Endometrial microvascular endothelial cells (primary cell): ENCODE data around the gene ITGB4. TPM values are rescaled to one million over a fixed set of nuclear protein-coding genes. Genes with fewer than 3 reads are reported as not detected.

ENCODE experiments used
- in situ Hi-C: cut with HindIII; loops from 2 replicates; pipeline ENCODE4 v1.10.0; 2017; ENCODE audit warnings: low sequenced_read_pairs, low pct_unique_long_range_greater_than_20kb; ENCODE audit errors: inconsistent ontology term
- total RNA-seq: library from RNA; depleted of rRNA; stranded (reverse); fragments of >200 nt; gene quantifications from one replicate; pipeline ENCODE4 v1.2.3, GENCODE V29; 2015; ENCODE audit errors: inconsistent ontology term

ITGB4 gene
- total RNA-seq: 2.4 TPM

- in situ Hi-C loops: no loop called here
Observed at GRCh38 chr17:75720656-75721462, at the start of gene ITGB4. Gene ITGB4 (plus strand): TSS chr17:75721459. CDS start chr17:75724704, 3,245 bp downstream.

- in situ Hi-C loops: no loop called here
Observed at GRCh38 chr17:75672011-75672410, 49.2 kb upstream of the ITGB4 start.

GRCh38 chr17:75673487-75673886 is 47.8 kb upstream of the ITGB4 start:
- in situ Hi-C loops: no loop called here

DNA sequence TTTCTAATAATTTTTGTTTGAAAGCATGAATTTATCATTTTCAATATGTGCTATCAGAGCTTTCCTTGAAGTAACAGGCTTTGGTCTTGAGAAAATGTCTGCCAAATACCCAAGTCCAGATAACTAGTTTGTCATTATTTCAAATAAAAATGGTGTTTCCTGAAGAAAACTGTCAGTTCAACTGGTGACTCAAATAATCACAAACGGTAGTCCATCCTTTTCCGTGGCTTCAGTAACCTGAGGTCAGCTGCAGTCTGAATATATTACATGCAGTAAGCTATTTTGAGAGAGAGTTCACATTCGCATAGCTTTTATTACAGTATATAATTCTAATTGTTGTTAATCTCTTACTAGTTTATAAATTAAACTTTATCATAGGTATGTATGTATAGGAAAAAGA is 44.8 kb upstream of the ITGB4 start:
- in situ Hi-C loops: no loop called here

- in situ Hi-C loops: loop anchor here (5.0 kb wide), 1 partner anchor 68 kb away; no protein-coding TSS in a partner anchor
Observed at GRCh38 chr17:75679706-75680211, 41.5 kb upstream of the ITGB4 start.

DNA sequence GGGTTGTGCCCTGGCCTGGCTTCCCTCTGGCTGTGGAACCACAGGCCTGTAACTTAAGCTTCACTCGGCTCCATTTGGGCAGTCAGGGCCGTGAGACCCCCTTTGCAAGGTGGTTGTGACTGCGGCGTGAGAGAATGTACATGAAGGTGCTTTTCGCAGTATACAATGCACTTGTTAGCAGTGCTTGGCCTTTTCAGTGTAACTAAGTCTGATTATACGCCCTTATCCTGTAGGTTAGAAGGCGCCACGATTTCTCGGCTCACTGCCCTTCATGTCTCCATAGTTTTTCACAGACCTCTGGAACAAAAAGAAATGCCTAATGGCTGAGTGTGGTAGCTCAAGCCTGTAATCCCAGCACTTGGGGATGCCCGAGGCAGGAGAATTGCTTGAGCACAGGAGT is 40.8 kb upstream of the ITGB4 start:
- in situ Hi-C loops: loop anchor here (5.0 kb wide), 1 partner anchor 67 kb away; no protein-coding TSS in a partner anchor

GRCh38 chr17:75681289-75681688 is 40.0 kb upstream of the ITGB4 start:
- in situ Hi-C loops: loop anchor here (5.0 kb wide), 1 partner anchor 66 kb away; no protein-coding TSS in a partner anchor

DNA sequence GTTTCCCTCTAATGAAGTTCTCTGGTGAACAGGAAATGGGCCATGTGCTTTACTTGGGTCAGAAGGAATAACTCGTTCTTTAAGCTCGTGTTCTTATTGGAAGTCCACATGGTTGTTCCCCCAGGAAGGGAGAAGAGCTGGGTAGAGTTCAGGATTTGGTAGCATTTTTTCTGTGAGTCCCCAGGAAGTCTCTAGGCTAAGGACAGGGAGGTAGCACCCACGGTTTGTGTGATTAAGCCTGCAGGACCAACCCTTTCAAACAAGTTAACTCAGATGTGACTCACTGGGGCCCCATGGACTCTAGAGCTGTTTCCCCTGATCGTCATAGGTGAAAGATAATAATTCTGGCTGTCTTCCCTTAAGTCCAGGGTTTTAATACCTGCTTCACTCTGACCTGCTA is 37.7 kb upstream of the ITGB4 start:
- in situ Hi-C loops: loop anchor here (5.0 kb wide), 1 partner anchor 64 kb away; no protein-coding TSS in a partner anchor

- in situ Hi-C loops: loop anchor here (5.0 kb wide), 1 partner anchor 63 kb away; no protein-coding TSS in a partner anchor
Observed at GRCh38 chr17:75684249-75684648, 37.0 kb upstream of the ITGB4 start.

GRCh38 chr17:75684924-75685323 is 36.3 kb upstream of the ITGB4 start:
- in situ Hi-C loops: loop anchor here (5.0 kb wide), 1 partner anchor 62 kb away; no protein-coding TSS in a partner anchor

DNA sequence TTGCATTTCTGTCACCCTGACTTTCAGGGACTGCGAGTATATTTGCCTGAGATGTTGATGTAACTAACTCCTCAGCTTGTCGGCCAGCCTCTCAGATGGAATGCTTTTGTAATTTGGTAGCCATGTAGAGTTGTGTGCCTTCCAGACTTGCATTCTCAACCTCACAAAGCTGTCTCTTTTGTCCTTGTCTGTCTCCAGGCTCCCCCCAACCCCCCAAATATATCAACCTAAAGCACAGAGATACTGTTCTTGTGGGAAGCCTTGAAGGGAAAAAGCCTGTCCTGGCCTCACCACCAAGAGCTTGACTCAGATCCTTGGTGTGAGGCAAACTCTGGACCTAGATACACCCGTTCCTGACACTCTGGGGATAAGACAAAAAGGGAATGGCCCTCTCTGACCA is 35.8 kb upstream of the ITGB4 start:
- in situ Hi-C loops: no loop called here

GRCh38 chr17:75688209-75688825 is 32.9 kb upstream of the ITGB4 start:
- in situ Hi-C loops: no loop called here

GRCh38 chr17:75689441-75689873 is 31.8 kb upstream of the ITGB4 start:
- in situ Hi-C loops: no loop called here

DNA sequence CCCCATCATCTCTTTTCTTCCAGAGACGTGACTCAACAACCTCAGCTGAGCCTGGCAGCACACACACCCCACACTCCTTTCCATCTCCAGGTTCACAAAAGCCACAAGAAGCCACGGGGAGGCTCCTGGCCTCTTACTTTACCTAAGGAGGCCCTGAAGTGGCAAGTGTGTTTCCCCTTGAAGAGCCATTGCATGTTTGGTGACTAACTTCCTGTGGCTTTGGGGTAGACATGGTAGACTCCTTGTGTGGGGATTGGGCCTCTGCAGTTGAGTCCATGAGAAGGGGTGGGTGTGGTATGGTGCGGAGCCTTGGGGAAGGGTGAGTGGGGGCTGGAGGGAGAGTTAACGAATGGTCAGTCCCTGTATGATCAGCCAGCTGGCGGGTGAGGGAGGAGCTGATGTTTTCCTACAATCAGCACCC is 29.9 kb upstream of the ITGB4 start:
- in situ Hi-C loops: no loop called here

GRCh38 chr17:75691801-75692626 is 29.2 kb upstream of the ITGB4 start:
- in situ Hi-C loops: no loop called here

DNA sequence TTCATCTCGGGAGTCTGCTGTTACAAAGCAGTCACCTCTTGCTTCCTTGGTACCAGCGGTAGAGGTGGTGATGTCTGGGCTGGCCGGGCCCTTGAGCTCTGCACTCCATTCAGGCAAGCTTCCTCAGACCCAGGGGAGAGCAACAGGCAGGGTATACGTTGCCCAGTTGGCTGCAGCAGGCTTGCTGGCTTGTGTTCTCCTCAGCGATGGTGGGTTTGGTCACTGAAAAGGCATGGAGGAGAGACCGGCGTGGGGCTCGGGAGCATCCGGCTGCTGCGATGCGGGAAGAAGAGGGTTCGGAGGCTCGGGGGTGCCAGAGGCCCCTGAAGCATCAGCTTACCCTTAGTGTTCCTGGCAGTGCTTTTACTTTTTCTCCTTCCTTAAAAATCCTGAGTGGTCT is 28.3 kb upstream of the ITGB4 start:
- in situ Hi-C loops: no loop called here

- in situ Hi-C loops: no loop called here
Observed at GRCh38 chr17:75693500-75694481, 27.5 kb upstream of the ITGB4 start.

DNA sequence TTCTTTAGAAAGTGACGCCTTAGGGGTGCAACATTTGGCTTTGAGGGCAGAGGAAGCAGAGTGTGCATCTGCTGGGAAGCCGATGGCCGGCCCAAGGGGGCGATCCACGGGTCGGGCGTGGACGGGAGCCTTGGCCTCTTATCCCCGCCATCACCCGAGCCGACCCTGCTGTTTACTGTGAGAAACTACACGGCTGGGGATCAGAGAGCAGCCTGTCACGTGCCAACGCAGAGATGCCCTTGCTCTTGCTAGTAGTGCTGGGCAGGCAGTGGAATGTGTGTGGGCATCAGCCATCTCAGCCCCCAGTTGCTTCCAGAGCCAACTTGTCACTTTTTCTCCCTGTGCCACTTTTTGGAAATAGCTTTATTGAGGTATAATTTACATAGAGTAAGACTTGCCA is 26.7 kb upstream of the ITGB4 start:
- in situ Hi-C loops: no loop called here
